Retinal pigment epithelial cell (primary cell): ENCODE data around the gene TBC1D3B.

ENCODE experiments used
- DNase-seq: peaks from one replicate; pipeline ENCODE4 v3.0.0-alpha.2; 2010; ENCODE audit warnings: low read depth
- H3K4me3 ChIP-seq: 2 replicates; pipeline ENCODE4 v1.5.1; 2011; ENCODE audit warnings: mild to moderate bottlenecking, low read length, control low read depth, moderate library complexity
- TF ChIP-seq, protein P1 (sequence below): conservative IDR thresholded peaks from 2 replicates; pipeline ENCODE4 v1.5.1; 2011; ENCODE audit warnings: low read depth, low read length, control low read depth, inconsistent platforms

TBC1D3B gene

DNA sequence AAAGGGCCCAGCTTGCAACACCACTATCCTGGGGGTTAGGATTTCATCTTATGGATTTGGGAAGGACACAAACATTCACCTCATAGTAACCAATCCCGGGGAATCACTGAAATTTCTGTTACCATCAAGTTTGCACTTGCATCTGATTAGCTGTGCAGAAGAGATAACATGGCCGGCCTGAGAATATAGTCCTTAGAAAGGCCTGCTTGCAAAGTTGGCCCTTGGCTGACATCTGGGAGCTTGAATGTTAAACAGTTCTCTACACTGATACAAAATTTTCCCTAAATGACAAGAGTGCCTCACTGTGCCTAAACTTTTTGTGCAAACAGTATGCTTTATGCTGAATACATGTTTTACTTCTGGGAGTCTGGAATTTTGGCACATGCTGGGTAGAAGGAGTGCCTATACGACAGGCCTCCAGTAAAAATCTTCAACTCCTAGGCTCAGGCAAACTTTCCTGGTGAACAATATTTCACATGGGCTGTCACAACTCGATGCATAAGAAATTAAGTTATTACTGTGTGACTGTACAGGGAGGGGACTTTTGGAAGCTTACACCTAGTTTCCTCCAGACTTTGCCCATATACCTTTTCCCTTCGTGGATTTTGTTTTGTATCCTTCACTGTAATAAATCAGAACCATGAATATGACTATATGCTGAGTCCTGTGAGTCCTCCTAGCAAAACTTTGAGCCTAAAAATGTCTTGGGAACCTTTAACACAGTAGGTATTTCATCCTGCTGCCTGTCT is 31.3 kb downstream of the TBC1D3B start:
- TF ChIP-seq, protein P1, sequence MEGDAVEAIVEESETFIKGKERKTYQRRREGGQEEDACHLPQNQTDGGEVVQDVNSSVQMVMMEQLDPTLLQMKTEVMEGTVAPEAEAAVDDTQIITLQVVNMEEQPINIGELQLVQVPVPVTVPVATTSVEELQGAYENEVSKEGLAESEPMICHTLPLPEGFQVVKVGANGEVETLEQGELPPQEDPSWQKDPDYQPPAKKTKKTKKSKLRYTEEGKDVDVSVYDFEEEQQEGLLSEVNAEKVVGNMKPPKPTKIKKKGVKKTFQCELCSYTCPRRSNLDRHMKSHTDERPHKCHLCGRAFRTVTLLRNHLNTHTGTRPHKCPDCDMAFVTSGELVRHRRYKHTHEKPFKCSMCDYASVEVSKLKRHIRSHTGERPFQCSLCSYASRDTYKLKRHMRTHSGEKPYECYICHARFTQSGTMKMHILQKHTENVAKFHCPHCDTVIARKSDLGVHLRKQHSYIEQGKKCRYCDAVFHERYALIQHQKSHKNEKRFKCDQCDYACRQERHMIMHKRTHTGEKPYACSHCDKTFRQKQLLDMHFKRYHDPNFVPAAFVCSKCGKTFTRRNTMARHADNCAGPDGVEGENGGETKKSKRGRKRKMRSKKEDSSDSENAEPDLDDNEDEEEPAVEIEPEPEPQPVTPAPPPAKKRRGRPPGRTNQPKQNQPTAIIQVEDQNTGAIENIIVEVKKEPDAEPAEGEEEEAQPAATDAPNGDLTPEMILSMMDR: no peak
- no peak overlapping the region for H3K4me3 ChIP-seq

DNA sequence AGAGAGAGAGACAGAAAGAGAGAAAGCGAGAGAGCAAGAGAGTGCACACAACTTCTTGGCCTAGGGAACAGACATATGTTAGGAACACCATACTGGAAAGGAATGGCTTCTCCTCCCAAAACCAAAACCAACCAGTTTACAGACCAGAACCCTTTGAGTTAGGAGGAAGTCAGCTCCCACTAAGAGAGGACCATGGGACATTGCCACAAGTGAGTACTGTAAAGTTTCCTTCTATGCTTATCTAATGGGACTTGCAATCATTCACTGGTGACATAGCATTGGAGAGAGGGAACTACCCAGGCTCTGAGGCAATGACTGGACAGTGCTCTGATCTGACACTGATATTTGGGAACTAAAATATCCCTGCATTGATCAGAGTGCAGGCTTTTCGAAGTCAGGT is 32.4 kb downstream of the TBC1D3B start:
- H3K4me3 ChIP-seq: no peak overlapping the region
- no peak for DNase-seq
- TF ChIP-seq, protein P1: no peak

More for the DNA sequence above, 31.3 kb downstream of the TBC1D3B start:
- DNase-seq: no peak

- TF ChIP-seq, protein P1: no peak
- DNase-seq: no peak
- no peak overlapping the region for H3K4me3 ChIP-seq
These were observed 33.6 kb downstream of the TBC1D3B start for GRCh38 chr17:36142806-36143205.

DNA sequence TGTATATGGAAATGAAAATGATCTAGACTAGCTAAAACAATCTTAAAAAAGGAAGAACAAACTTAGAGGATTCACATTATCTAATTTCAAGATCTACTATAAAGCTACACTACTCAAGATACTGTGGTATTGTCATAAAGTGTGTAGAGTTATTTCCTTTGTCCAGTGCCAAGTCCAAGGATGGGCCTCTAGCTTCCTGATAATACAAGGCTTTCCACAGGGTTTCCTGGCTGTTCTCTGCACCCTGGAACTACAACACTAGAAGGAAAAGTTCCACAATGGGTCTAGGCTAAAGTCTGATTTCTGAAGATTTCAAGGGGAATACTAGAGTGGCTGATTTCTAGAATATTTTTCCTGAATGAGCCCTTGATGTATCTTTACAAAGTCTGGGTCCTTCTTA is 34.2 kb downstream of the TBC1D3B start:
- H3K4me3 ChIP-seq: no peak overlapping the region
- DNase-seq: no peak
- TF ChIP-seq, protein P1: no peak

GRCh38 chr17:36136439-36136838 is 40.0 kb downstream of the TBC1D3B start:
- no peak for DNase-seq
- no peak overlapping the region for H3K4me3 ChIP-seq
- TF ChIP-seq, protein P1: no peak

- no peak for DNase-seq
- TF ChIP-seq, protein P1: no peak
- H3K4me3 ChIP-seq: no peak overlapping the region
These were observed 40.4 kb downstream of the TBC1D3B start for GRCh38 chr17:36136036-36136435.

DNA sequence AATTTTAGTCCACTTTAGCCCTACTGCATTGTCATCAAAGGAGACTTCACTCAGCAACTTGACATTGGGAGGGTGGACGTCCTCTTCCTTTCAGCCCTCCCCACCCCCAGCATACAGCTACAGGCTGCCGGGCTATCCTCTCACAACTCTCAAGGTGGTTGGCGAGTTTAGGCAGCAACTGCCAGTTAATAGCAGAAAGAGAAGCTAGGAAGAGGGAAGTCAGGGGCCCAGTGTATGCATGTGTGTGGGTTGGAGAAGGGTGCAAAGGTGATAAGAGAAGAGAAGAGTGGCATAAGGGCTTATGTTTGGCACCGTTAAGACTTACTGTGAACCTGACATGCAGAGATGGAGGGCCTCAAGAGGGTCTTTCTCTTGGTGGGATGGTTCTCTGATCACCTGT is 41.0 kb downstream of the TBC1D3B start:
- DNase-seq: no peak
- H3K4me3 ChIP-seq: no peak overlapping the region
- TF ChIP-seq, protein P1: no peak
